Esophagus muscularis mucosa (tissue), 4 donors: ENCODE data around the gene MME. TPM values are rescaled to one million over a fixed set of nuclear protein-coding genes. Genes with fewer than 3 reads are reported as not detected.

ENCODE experiments used
- DNase-seq: peaks from one replicate; pipeline ENCODE4 v3.0.0-alpha.2; 2017; ENCODE audit errors: extremely low spot score
- H3K27ac ChIP-seq, 4 donors: fragments of 200-600 bp; sonication (generic); replicated peaks in 1 of 4; 1 replicate in 3 of 4; 2 replicates in 1 of 4; pipeline ENCODE4 v1.5.1; 2016 to 2019; ENCODE audit warnings: mild to moderate bottlenecking in 1 of 4
- H3K27me3 ChIP-seq, 4 donors: fragments of 200-600 bp; sonication (generic); one replicate each; pipeline versions ENCODE4 v1.5.1 to v1.6.0; 2016 to 2019
- H3K36me3 ChIP-seq, 4 donors: fragments of 200-600 bp; sonication (generic); one replicate each; pipeline ENCODE4 v1.5.1; 2016 to 2019
- H3K4me1 ChIP-seq, 4 donors: fragments of 200-600 bp; sonication (generic); one replicate each; pipeline ENCODE4 v1.5.1; 2016 to 2019
- H3K4me3 ChIP-seq, 4 donors: fragments of 200-600 bp; sonication (generic); 1 replicate in 2 of 4; 2 replicates in 2 of 4; pipeline ENCODE4 v1.5.1; 2016 to 2019; ENCODE audit warnings: mild to moderate bottlenecking in 4 of 4, moderate library complexity in 1 of 4
- H3K9me3 ChIP-seq, 4 donors: fragments of 200-600 bp; sonication (generic); 1 replicate in 3 of 4; 2 replicates in 1 of 4; pipeline ENCODE4 v1.5.1; 2016 to 2019
- EP300 ChIP-seq: sonication (generic); formaldehyde crosslinking; IDR thresholded peaks from one replicate; pipeline ENCODE4 v1.6.1; 2017; ENCODE audit warnings: antibody characterized with exemption
- POLR2A ChIP-seq: fragments of 450-650 bp; IDR thresholded peaks from one replicate; pipeline ENCODE4 v1.6.1; 2017; ENCODE audit warnings: antibody characterized with exemption, moderate library complexity, mild to moderate bottlenecking, low read depth
- POLR2AphosphoS5 ChIP-seq, 2 donors: sonication (generic); formaldehyde crosslinking; IDR thresholded peaks; one replicate each; pipeline ENCODE4 v1.6.1; 2017; ENCODE audit warnings: antibody characterized with exemption in 2 of 2
- WGBS: methylation state at CpG from one replicate; pipeline ENCODE4 v1.1.5; 2018; 5-methylcytosine and 5-hydroxymethylcytosine counted together
- intact Hi-C: fragments of 100-400 bp; cut with DNase I; formaldehyde crosslinking; loops from one replicate; pipeline ENCODE4 v1.15.1; 2023
- total RNA-seq, 4 donors: library from RNA; depleted of rRNA; stranded (reverse); fragments of >200 nt; gene quantifications; one replicate each; pipeline versions ENCODE4 v1.1.0 to v1.2.1, GENCODE V29; 2016
- TF ChIP-seq, protein P1 (sequence below), 3 experiments: fragments of 200-600 bp in 2 of 3; fragments of 450-650 bp in 1 of 3; sonication (generic) in 2 of 3; IDR thresholded peaks; one replicate each; pipeline ENCODE4 v1.5.1; 2017 to 2019; ENCODE audit warnings: antibody characterized with exemption in 3 of 3, mild to moderate bottlenecking in 2 of 3, moderate library complexity in 1 of 3

MME gene
- total RNA-seq, 4 donors from 2014 or later = 1.7 to 6.5 (median 4.5) TPM

DNA sequence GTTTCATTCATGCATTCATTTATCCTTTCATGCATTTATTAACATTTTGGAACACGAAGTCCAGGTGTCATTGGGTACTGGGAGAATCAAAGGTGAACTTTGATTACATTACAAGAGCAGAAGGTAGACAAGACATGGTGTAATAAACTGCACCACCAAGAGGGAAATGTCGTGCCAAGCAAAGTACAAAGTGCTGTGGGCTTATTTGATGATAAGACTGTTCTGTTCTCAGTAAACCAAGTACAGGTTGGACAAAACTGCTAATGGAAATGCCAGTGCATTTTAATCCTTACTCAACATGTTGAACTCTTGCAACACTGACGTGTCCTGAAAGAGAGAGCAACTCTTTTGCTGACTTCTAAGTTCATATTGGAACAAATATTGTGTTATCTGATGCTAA is 69.4 kb downstream of the MME start:
- Histone ChIP-seq H3K36me3 (no peaks in the 10 kb centered on the region), H3K4me3 (no peak overlapping the region), H3K27ac (no peak overlapping the region), H3K27me3 (no peaks in the 10 kb centered on the region), H3K4me1 (no peaks in the 10 kb centered on the region), H3K9me3 (no peaks in the 10 kb centered on the region)
- TF ChIP-seq POLR2A (no peak), EP300 (no peak), POLR2AphosphoS5 (IDR thresholded peaks at IDR 0.05) (no peak)
- TF ChIP-seq, protein P1, sequence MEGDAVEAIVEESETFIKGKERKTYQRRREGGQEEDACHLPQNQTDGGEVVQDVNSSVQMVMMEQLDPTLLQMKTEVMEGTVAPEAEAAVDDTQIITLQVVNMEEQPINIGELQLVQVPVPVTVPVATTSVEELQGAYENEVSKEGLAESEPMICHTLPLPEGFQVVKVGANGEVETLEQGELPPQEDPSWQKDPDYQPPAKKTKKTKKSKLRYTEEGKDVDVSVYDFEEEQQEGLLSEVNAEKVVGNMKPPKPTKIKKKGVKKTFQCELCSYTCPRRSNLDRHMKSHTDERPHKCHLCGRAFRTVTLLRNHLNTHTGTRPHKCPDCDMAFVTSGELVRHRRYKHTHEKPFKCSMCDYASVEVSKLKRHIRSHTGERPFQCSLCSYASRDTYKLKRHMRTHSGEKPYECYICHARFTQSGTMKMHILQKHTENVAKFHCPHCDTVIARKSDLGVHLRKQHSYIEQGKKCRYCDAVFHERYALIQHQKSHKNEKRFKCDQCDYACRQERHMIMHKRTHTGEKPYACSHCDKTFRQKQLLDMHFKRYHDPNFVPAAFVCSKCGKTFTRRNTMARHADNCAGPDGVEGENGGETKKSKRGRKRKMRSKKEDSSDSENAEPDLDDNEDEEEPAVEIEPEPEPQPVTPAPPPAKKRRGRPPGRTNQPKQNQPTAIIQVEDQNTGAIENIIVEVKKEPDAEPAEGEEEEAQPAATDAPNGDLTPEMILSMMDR (IDR thresholded peaks at IDR 0.05) = no peak
- 74% methylated on average over 3 of the region's 3 CpGs for WGBS
- intact Hi-C loops = no loop called here
- no peak for DNase-seq

DNA sequence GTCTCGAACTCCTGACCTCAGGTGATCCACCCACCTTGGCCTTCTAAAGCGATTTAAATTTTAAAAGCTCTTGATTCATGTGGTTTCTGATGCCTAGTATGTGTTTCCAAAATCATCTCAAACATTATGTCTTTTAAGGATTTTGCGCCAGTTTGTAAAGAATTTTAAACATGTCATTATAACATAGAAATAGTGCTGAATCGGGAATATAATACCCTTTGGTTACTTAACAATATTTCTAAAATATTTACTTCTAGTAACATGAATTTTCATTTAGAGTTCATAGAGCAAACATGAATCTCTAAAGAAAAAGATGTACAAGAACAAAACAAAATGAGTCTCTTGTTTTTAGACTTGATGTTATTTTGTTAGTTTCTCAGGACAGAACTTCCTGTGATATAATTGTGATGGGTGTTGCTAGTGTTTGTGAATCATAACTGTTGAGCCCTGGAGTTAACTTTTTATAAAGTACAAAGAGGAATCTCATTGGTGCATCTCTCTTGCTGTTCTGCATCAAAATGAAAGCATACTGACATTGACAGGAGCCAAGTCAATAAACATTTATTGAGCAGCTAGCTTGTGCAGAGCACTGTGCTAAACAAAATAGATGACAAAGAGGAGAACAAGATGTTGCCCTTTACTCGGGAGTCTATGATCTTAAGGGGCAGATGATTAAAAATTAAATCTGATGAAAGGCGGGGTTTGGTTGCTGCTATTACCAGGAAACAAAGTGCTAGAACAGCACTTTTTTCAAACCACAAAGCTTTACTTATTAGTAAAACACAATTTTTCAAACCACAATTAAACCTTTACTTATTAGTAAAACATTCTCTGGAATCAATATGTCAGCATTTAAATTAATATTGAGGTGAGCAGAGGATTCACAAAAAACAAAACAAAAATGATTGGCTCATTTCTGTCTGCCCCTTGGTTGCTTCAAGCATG is 73.4 kb downstream of the MME start:
- no peak for TF ChIP-seq EP300
- TF ChIP-seq POLR2A = no peak
- TF ChIP-seq, protein P1 (IDR thresholded peaks at IDR 0.05) = no peak
- TF ChIP-seq POLR2AphosphoS5 (IDR thresholded peaks at IDR 0.05) = no peak
- no peak overlapping the region for H3K4me3 ChIP-seq
- peaks cover 0 to 3% (median 0%) of the 10 kb centered on the region in 4 donors for H3K27me3 ChIP-seq
- intact Hi-C loops = no loop called here
- H3K4me1 ChIP-seq = no peaks in the 10 kb centered on the region
- 89% methylated on average over 6 of the region's 6 CpGs for WGBS
- no peaks in the 10 kb centered on the region for H3K36me3 ChIP-seq
- H3K27ac ChIP-seq = no peak overlapping the region
- no peaks in the 10 kb centered on the region for H3K9me3 ChIP-seq
- no peak for DNase-seq

DNA sequence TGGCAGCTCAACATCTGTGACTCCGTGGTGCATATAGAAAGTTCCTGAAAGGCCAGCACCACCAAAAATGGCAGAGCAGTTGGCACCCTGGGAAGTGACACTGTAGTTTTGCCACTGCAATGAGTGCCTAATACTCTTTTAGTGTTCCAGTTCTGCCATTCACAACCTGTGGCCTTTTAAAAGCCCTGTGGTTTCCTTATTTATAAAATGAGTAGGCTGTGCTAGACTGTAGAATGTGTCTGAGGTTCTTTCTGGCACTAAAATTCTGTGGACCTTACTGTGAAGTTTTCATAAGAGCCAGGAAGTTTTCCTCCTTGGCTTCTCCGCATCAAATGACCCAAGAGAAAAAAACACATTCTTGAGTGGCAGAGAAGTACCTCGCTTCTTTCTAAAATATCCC is 74.1 kb downstream of the MME start:
- no peak for DNase-seq
- intact Hi-C loops = no loop called here
- WGBS = 84% methylated on average over 3 of the region's 3 CpGs
- TF ChIP-seq EP300 (no peak), POLR2A (no peak), POLR2AphosphoS5 (IDR thresholded peaks at IDR 0.05) (no peak)
- TF ChIP-seq, protein P1 (IDR thresholded peaks at IDR 0.05) = no peak
- Histone ChIP-seq H3K36me3 (no peaks in the 10 kb centered on the region), H3K9me3 (no peaks in the 10 kb centered on the region), H3K4me3 (no peak overlapping the region), H3K4me1 (no peaks in the 10 kb centered on the region), H3K27me3 (peaks cover 0 to 3% (median 0%) of the 10 kb centered on the region in 4 donors), H3K27ac (no peak overlapping the region)

DNA sequence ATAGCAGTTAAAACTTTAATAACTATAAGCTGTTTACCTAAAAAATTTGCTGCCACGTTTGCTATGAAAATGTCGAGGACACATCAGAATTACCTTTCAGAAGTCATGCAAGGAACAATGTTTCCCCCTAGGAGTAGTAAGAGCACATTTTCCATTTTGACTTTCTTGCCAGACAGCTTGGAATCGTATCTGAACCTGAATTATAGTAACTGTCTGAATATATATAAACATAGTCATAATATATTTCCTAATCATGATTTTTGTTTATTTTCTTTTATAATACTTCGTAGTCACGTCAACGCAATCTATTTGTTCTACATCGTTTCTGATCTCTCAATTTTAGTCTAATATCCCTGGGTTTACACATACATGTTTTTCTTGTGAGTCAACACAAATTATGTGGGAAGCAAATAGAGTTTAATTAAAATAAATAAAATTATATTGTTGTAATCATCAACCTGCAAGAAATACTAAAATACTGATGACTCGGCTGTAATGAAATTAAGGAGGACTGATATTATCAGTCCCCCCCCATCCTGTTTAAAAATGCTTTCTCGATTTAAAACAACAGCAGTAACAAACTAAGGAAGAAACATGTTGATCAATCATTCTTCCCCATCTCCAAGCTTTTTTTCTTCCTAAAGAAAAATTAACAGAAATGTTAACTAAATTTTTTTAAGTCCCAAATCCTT is 78.4 kb downstream of the MME start:
- H3K27me3 ChIP-seq = peaks cover 0 to 3% (median 0%) of the 10 kb centered on the region in 4 donors
- no peaks in the 10 kb centered on the region for H3K4me1 ChIP-seq
- no peak overlapping the region for H3K27ac ChIP-seq
- no peaks in the 10 kb centered on the region for H3K36me3 ChIP-seq
- WGBS = 52% methylated on average over 9 of the region's 9 CpGs
- DNase-seq = no peak
- intact Hi-C loops = no loop called here
- TF ChIP-seq POLR2AphosphoS5 (IDR thresholded peaks at IDR 0.05) (no peak), EP300 (no peak), POLR2A (no peak)
- TF ChIP-seq, protein P1 (IDR thresholded peaks at IDR 0.05) = no peak
- no peaks in the 10 kb centered on the region for H3K9me3 ChIP-seq
- no peak overlapping the region for H3K4me3 ChIP-seq
